ENCODE measurements around the gene OR2V1.

- TF ChIP-seq, protein P1, sequence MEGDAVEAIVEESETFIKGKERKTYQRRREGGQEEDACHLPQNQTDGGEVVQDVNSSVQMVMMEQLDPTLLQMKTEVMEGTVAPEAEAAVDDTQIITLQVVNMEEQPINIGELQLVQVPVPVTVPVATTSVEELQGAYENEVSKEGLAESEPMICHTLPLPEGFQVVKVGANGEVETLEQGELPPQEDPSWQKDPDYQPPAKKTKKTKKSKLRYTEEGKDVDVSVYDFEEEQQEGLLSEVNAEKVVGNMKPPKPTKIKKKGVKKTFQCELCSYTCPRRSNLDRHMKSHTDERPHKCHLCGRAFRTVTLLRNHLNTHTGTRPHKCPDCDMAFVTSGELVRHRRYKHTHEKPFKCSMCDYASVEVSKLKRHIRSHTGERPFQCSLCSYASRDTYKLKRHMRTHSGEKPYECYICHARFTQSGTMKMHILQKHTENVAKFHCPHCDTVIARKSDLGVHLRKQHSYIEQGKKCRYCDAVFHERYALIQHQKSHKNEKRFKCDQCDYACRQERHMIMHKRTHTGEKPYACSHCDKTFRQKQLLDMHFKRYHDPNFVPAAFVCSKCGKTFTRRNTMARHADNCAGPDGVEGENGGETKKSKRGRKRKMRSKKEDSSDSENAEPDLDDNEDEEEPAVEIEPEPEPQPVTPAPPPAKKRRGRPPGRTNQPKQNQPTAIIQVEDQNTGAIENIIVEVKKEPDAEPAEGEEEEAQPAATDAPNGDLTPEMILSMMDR (conservative IDR thresholded peaks at IDR 0.05; ENCODE audit: low read depth in 2 of 2) = no peak
- TF ChIP-seq CREB1 (CRISPR knock-in tag; IDR thresholded peaks at IDR 0.05; ENCODE audit: low read depth) = no peak
- no peak for TF ChIP-seq EZH2 (IDR thresholded peaks at IDR 0.05; ENCODE audit: low read depth, unreplicated experiment)
- TF ChIP-seq EZH2phosphoT487 (IDR thresholded peaks at IDR 0.05; ENCODE audit: unreplicated experiment) = no peak
- no peak for TF ChIP-seq POLR2AphosphoS5 (IDR thresholded peaks at IDR 0.05; ENCODE audit: low read depth)
- TF ChIP-seq STAT1 (IDR thresholded peaks at IDR 0.05; ENCODE audit: unreplicated experiment) = no peak
- TF ChIP-seq, protein P2, sequence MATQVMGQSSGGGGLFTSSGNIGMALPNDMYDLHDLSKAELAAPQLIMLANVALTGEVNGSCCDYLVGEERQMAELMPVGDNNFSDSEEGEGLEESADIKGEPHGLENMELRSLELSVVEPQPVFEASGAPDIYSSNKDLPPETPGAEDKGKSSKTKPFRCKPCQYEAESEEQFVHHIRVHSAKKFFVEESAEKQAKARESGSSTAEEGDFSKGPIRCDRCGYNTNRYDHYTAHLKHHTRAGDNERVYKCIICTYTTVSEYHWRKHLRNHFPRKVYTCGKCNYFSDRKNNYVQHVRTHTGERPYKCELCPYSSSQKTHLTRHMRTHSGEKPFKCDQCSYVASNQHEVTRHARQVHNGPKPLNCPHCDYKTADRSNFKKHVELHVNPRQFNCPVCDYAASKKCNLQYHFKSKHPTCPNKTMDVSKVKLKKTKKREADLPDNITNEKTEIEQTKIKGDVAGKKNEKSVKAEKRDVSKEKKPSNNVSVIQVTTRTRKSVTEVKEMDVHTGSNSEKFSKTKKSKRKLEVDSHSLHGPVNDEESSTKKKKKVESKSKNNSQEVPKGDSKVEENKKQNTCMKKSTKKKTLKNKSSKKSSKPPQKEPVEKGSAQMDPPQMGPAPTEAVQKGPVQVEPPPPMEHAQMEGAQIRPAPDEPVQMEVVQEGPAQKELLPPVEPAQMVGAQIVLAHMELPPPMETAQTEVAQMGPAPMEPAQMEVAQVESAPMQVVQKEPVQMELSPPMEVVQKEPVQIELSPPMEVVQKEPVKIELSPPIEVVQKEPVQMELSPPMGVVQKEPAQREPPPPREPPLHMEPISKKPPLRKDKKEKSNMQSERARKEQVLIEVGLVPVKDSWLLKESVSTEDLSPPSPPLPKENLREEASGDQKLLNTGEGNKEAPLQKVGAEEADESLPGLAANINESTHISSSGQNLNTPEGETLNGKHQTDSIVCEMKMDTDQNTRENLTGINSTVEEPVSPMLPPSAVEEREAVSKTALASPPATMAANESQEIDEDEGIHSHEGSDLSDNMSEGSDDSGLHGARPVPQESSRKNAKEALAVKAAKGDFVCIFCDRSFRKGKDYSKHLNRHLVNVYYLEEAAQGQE (IDR thresholded peaks at IDR 0.05; ENCODE audit: unreplicated experiment) = no peak
- TF ChIP-seq, protein P3, sequence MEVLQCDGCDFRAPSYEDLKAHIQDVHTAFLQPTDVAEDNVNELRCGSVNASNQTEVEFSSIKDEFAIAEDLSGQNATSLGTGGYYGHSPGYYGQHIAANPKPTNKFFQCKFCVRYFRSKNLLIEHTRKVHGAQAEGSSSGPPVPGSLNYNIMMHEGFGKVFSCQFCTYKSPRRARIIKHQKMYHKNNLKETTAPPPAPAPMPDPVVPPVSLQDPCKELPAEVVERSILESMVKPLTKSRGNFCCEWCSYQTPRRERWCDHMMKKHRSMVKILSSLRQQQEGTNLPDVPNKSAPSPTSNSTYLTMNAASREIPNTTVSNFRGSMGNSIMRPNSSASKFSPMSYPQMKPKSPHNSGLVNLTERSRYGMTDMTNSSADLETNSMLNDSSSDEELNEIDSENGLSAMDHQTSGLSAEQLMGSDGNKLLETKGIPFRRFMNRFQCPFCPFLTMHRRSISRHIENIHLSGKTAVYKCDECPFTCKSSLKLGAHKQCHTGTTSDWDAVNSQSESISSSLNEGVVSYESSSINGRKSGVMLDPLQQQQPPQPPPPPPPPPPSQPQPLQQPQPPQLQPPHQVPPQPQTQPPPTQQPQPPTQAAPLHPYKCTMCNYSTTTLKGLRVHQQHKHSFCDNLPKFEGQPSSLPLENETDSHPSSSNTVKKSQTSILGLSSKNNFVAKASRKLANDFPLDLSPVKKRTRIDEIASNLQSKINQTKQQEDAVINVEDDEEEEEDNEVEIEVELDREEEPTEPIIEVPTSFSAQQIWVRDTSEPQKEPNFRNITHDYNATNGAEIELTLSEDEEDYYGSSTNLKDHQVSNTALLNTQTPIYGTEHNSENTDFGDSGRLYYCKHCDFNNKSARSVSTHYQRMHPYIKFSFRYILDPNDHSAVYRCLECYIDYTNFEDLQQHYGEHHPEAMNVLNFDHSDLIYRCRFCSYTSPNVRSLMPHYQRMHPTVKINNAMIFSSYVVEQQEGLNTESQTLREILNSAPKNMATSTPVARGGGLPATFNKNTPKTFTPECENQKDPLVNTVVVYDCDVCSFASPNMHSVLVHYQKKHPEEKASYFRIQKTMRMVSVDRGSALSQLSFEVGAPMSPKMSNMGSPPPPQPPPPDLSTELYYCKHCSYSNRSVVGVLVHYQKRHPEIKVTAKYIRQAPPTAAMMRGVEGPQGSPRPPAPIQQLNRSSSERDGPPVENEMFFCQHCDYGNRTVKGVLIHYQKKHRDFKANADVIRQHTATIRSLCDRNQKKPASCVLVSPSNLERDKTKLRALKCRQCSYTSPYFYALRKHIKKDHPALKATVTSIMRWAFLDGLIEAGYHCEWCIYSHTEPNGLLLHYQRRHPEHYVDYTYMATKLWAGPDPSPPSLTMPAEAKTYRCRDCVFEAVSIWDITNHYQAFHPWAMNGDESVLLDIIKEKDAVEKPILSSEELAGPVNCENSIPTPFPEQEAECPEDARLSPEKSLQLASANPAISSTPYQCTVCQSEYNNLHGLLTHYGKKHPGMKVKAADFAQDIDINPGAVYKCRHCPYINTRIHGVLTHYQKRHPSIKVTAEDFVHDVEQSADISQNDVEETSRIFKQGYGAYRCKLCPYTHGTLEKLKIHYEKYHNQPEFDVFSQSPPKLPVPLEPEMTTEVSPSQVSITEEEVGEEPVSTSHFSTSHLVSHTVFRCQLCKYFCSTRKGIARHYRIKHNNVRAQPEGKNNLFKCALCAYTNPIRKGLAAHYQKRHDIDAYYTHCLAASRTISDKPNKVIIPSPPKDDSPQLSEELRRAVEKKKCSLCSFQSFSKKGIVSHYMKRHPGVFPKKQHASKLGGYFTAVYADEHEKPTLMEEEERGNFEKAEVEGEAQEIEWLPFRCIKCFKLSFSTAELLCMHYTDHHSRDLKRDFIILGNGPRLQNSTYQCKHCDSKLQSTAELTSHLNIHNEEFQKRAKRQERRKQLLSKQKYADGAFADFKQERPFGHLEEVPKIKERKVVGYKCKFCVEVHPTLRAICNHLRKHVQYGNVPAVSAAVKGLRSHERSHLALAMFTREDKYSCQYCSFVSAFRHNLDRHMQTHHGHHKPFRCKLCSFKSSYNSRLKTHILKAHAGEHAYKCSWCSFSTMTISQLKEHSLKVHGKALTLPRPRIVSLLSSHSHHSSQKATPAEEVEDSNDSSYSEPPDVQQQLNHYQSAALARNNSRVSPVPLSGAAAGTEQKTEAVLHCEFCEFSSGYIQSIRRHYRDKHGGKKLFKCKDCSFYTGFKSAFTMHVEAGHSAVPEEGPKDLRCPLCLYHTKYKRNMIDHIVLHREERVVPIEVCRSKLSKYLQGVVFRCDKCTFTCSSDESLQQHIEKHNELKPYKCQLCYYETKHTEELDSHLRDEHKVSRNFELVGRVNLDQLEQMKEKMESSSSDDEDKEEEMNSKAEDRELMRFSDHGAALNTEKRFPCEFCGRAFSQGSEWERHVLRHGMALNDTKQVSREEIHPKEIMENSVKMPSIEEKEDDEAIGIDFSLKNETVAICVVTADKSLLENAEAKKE (CRISPR knock-in tag; IDR thresholded peaks at IDR 0.05) = no peak
- TF ChIP-seq NANOG (IDR thresholded peaks at IDR 0.05; ENCODE audit: borderline replicate concordance) = no peak
- TF ChIP-seq JUNB (IDR thresholded peaks at IDR 0.05; ENCODE audit: unreplicated experiment) = no peak
- TF ChIP-seq ZNF331 (CRISPR knock-in tag; IDR thresholded peaks at IDR 0.05; ENCODE audit: low read depth) = no peak
These were observed 9.8 kb upstream of the OR2V1 start for GRCh38 chr5:181140766-181141165.
